Stimulated activated CD8-positive, alpha-beta memory T cell treated with anti-CD3 and anti-CD28 coated beads, Interleukin-4, amount 100 ng/mL, for 1 hour (primary cell): ENCODE measurements around the gene KRTAP10-11.
"Not testable (repeated sequence)": the region's sequence is repeated elsewhere in the genome, so short reads cannot be mapped to it uniquely, and the experiment has no call there.

Experiments
- DNase-seq, 2 donors: peaks; one replicate each; pipeline ENCODE4 v3.0.0-alpha.2; 2020; ENCODE audit warnings: low read depth in 2 of 2, low spot score in 1 of 2

KRTAP10-11 gene

GRCh38 chr21:44638506-44639330 lies 7.5 kb upstream of the KRTAP10-11 start:
- not testable (repeated sequence) for DNase-seq

- DNase-seq = no peak
These were observed 6.9 kb upstream of the KRTAP10-11 start for GRCh38 chr21:44639331-44639655.

- DNase-seq = no peak
These were observed 5.5 kb upstream of the KRTAP10-11 start for GRCh38 chr21:44640761-44641160.

- no peak for DNase-seq
These were observed 2.4 kb upstream of the KRTAP10-11 start for GRCh38 chr21:44643741-44644310.

- no peak for DNase-seq
These were observed 1.3 kb upstream of the KRTAP10-11 start for GRCh38 chr21:44644878-44645277.

GRCh38 chr21:44647222-44647552 lies 973 bp downstream of the KRTAP10-11 start:
- DNase-seq = no peak

- DNase-seq = no peak
These were observed 2.5 kb downstream of the KRTAP10-11 start for GRCh38 chr21:44648557-44649311.

- DNase-seq = no peak
These were observed 3.4 kb downstream of the KRTAP10-11 start for GRCh38 chr21:44649521-44650100.

GRCh38 chr21:44650265-44650972 lies 4.2 kb downstream of the KRTAP10-11 start:
- DNase-seq = no peak

GRCh38 chr21:44650973-44651675 lies 4.9 kb downstream of the KRTAP10-11 start:
- DNase-seq = no peak

- no peak for DNase-seq
These were observed 6.9 kb downstream of the KRTAP10-11 start for GRCh38 chr21:44653123-44653522.

GRCh38 chr21:44653656-44654575 lies 7.7 kb downstream of the KRTAP10-11 start:
- DNase-seq = peak in 1 of 2 donors; percentile 17

- no peak for DNase-seq
These were observed 8.5 kb downstream of the KRTAP10-11 start, which contains the start of gene KRTAP12-4 for GRCh38 chr21:44654576-44655175. TSS of gene KRTAP12-4 (minus strand) at chr21:44654659. CDS start at chr21:44654614, 45 bp downstream.

- no peak for DNase-seq
These were observed 10.7 kb downstream of the KRTAP10-11 start for GRCh38 chr21:44656868-44657267.

- DNase-seq = peak in 1 of 2 donors; percentile 17
These were observed 11.7 kb downstream of the KRTAP10-11 start, which contains the start of gene KRTAP12-3 for GRCh38 chr21:44657635-44658540. TSS of gene KRTAP12-3 (plus strand) at chr21:44657932. CDS start at chr21:44657980, 48 bp downstream.

- DNase-seq = no peak
These were observed 12.3 kb downstream of the KRTAP10-11 start for GRCh38 chr21:44658541-44658910.

GRCh38 chr21:44658913-44659595 lies 12.8 kb downstream of the KRTAP10-11 start:
- no peak for DNase-seq
